ENCODE results near the gene KIAA1671. TPM values are rescaled to one million over a fixed set of nuclear protein-coding genes. Genes with fewer than 3 reads are reported as not detected.

The KIAA1671 gene
- total RNA-seq, 1 experiment from 2014 or later = 68.1 TPM

DNA sequence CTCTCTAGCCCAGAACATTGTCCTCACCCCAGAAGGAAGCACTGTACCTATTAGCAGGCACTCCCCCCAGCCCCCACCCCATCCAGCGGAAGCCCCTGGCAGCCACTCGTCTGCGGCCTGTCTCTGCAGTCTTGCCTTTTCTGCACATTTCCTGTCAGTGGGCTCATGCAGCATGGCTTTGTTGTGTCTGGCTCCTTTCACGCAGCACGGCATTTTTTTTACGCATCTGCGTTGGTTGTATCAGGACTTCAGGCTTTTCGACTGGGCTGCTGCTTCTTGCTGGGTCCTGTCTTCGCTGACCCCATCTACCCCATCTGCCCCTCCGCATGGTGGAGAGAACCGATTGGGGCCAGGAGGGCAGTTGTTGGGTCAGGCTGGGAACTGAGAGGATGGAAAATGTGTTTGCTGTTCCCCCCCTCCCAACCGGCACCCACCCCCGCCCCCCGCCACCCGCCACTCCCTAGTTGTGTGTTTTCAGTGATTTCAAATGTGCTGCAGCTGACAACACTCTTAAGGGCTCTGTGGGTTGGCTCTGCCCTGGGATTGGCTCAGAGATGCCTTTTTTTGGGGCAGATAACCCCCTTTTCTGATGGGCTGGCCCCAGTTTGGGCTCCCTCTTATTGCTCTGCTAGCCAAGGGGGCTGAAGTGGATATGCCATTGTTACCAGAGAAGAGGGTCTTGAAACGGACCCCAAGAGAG lies 110.0 kb downstream of the KIAA1671 start:
- Mint-ChIP-seq H3K27ac (ENCODE audit: low read depth, unreplicated experiment) (peak overlapping the region; percentile 95), H3K4me1 (ENCODE audit: insufficient read depth, unreplicated experiment) (peaks cover 14% of the 10 kb centered on the region), H3K4me3 (ENCODE audit: unreplicated experiment) (peak overlapping the region; percentile 52), H3K36me3 (ENCODE audit: insufficient read depth, unreplicated experiment) (peaks cover 74% of the 10 kb centered on the region), H3K27me3 (ENCODE audit: insufficient read depth, unreplicated experiment) (no peaks in the 10 kb centered on the region), H3K9me3 (ENCODE audit: unreplicated experiment) (no peaks in the 10 kb centered on the region)
- ChIA-PET POLR2A (interaction anchor here (0.6 to 1.2 kb wide), 3 partner anchors 80 to 712 kb away, joined by 3 read pairs; no protein-coding TSS in a partner anchor), CTCF (interaction anchor here (0.6 to 1.4 kb wide), 4 partner anchors 9 to 34 kb away, joined by 3 to 4 read pairs (median 4); no protein-coding TSS in a partner anchor)
- intact Hi-C loops (cut with micrococcal nuclease) = no loop called here
- no peak for DNase-seq (ENCODE audit: unreplicated experiment)
- no TSS peak for BruUV-seq (replicated peaks)
- TF ChIP-seq, protein P1, sequence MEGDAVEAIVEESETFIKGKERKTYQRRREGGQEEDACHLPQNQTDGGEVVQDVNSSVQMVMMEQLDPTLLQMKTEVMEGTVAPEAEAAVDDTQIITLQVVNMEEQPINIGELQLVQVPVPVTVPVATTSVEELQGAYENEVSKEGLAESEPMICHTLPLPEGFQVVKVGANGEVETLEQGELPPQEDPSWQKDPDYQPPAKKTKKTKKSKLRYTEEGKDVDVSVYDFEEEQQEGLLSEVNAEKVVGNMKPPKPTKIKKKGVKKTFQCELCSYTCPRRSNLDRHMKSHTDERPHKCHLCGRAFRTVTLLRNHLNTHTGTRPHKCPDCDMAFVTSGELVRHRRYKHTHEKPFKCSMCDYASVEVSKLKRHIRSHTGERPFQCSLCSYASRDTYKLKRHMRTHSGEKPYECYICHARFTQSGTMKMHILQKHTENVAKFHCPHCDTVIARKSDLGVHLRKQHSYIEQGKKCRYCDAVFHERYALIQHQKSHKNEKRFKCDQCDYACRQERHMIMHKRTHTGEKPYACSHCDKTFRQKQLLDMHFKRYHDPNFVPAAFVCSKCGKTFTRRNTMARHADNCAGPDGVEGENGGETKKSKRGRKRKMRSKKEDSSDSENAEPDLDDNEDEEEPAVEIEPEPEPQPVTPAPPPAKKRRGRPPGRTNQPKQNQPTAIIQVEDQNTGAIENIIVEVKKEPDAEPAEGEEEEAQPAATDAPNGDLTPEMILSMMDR (IDR thresholded peaks at IDR 0.05; ENCODE audit: unreplicated experiment) = no peak

DNA sequence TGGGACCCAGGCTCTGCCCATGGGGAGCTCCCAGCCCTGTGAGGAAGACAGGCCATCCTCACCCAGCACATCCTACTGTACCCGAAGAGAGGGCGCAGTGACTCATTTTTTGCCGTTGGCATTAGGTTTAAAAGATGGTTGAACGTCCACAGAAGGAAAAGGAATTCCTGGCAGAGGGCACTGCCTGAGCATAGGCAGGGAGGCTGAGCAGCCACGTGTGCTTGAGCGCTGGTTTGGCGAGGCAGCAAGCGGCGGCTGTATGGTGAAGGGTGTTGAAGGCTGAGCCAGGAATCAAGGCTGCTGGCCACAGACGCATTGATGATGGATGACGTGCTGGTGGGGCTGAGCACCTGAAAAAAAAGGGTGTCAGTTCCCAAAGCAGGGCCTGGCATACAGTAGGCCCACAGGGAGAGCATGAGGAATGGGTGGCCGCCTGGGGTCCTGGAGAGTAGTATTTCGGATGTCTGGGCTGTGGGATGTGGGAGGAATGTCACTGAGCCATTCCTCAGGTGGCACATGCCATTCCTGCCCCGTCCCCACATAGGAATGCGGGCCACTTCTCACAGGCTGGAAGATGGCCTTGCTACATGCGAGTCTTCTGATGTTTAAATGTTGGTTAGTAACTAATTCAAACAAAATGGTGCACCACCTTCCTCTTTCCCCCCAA lies 112.5 kb downstream of the KIAA1671 start:
- H3K27ac Mint-ChIP-seq (ENCODE audit: low read depth, unreplicated experiment) = peak overlapping the region; percentile 42
- CTCF ChIA-PET = no interaction called here
- intact Hi-C loops (cut with micrococcal nuclease) = no loop called here
- POLR2A ChIA-PET = no interaction called here
- BruUV-seq (replicated peaks) = no TSS peak
- no peaks in the 10 kb centered on the region for H3K27me3 Mint-ChIP-seq (ENCODE audit: insufficient read depth, unreplicated experiment)
- no peak for DNase-seq (ENCODE audit: unreplicated experiment)
- no peak overlapping the region for H3K4me3 Mint-ChIP-seq (ENCODE audit: unreplicated experiment)
- peaks cover 59% of the 10 kb centered on the region for H3K36me3 Mint-ChIP-seq (ENCODE audit: insufficient read depth, unreplicated experiment)
- TF ChIP-seq, protein P1 (IDR thresholded peaks at IDR 0.05; ENCODE audit: unreplicated experiment) = no peak
- peaks cover 15% of the 10 kb centered on the region for H3K4me1 Mint-ChIP-seq (ENCODE audit: insufficient read depth, unreplicated experiment)
- H3K9me3 Mint-ChIP-seq (ENCODE audit: unreplicated experiment) = no peaks in the 10 kb centered on the region

DNA sequence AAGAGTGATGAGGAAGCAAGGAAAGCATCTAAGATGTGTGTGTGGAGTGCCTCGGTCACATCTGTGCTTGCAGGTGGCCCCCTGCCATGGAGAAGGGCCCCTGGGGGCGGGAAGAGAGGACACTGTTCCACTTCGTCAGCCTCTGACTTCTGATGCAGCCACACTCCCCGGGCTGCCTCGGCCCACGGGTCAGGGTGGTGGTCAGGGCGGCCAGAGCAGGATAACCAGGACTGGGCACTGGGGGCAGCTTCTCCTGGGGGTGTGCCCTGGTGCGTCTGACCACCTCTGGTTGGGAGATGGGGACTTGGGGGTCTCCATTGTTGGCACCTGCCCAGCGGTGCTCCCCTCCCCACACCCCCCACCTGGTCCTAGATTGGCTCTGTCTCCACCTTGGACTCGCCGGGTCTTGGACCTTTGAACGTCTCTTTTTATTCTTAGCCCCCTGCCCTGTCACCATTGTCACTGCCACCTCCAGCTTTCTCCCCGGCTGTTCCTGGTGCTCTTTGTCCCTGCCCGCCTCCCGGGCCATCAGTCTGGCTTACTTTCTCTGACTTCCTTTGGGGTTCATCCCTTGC lies 114.4 kb downstream of the KIAA1671 start:
- Mint-ChIP-seq H3K27ac (ENCODE audit: low read depth, unreplicated experiment) (no peak overlapping the region), H3K4me1 (ENCODE audit: insufficient read depth, unreplicated experiment) (peaks cover 10% of the 10 kb centered on the region), H3K4me3 (ENCODE audit: unreplicated experiment) (no peak overlapping the region), H3K36me3 (ENCODE audit: insufficient read depth, unreplicated experiment) (peaks cover 67% of the 10 kb centered on the region), H3K9me3 (ENCODE audit: unreplicated experiment) (no peaks in the 10 kb centered on the region), H3K27me3 (ENCODE audit: insufficient read depth, unreplicated experiment) (no peaks in the 10 kb centered on the region)
- TF ChIP-seq, protein P1 (IDR thresholded peaks at IDR 0.05; ENCODE audit: unreplicated experiment) = no peak
- no TSS peak for BruUV-seq (replicated peaks)
- ChIA-PET CTCF (interaction anchor here (0.6 kb wide), 1 partner anchor 1300 kb away, joined by 3 read pairs; no protein-coding TSS in a partner anchor), POLR2A (no interaction called here)
- DNase-seq (ENCODE audit: unreplicated experiment) = no peak
- intact Hi-C loops (cut with micrococcal nuclease) = no loop called here

DNA sequence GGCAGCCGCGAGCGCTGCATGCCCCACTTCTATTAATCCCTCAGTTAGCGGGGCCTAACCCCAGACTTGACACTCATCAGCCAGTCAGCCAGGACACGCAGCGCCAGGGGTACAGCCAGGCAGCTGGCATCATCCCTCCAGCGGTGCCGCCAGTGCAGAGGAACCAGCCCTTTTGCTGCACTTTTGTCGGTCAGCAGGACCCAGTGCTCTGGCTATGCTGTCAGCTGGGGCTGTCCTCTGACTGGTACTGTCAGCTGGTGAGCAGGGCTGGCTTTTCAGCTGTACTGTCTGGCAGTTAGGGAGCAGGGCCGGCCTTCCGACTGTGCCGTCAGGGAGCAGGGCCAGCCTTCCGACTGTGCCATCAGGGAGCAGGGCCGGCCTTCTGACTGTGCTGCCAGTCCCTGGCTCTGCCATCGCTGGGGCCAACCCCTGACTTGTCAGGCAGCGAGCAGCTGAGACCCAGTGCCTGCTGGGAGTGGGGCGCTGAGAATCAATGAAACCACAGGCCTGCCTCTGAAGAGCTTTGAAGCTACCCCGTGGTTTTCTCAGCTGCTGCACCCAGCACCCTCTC lies 115.4 kb downstream of the KIAA1671 start:
- Mint-ChIP-seq H3K36me3 (ENCODE audit: insufficient read depth, unreplicated experiment) (peaks cover 67% of the 10 kb centered on the region), H3K4me1 (ENCODE audit: insufficient read depth, unreplicated experiment) (peaks cover 6% of the 10 kb centered on the region), H3K27ac (ENCODE audit: low read depth, unreplicated experiment) (peak overlapping the region; percentile 70), H3K9me3 (ENCODE audit: unreplicated experiment) (no peaks in the 10 kb centered on the region), H3K27me3 (ENCODE audit: insufficient read depth, unreplicated experiment) (no peaks in the 10 kb centered on the region), H3K4me3 (ENCODE audit: unreplicated experiment) (no peak overlapping the region)
- TF ChIP-seq, protein P1 (IDR thresholded peaks at IDR 0.05; ENCODE audit: unreplicated experiment) = no peak
- ChIA-PET POLR2A (no interaction called here), CTCF (interaction anchor here (0.5 to 1.3 kb wide), 4 partner anchors 11 to 130 kb away, joined by 3 to 5 read pairs (median 3); no protein-coding TSS in a partner anchor)
- intact Hi-C loops (cut with micrococcal nuclease) = no loop called here
- BruUV-seq (replicated peaks) = no TSS peak
- no peak for DNase-seq (ENCODE audit: unreplicated experiment)

Data from MCF 10A (cell line).